Head of caudate nucleus (tissue), 42 donors: ENCODE results near the gene PSG11.
"Not testable (repeated sequence)": the region's sequence is repeated elsewhere in the genome, so short reads cannot be mapped to it uniquely, and the experiment has no call there.

Source experiments
- DNase-seq, 42 donors: peaks; one replicate each; pipeline versions ENCODE4 v3.0.0 to v3.0.0-alpha.2; 2020 to 2021; ENCODE audit warnings: mixed read lengths in 7 of 42
- intact Hi-C: fragments of 100-400 bp; cut with DNase I; formaldehyde crosslinking; loops from one replicate; pipeline ENCODE4 v1.15.0; 2022

PSG11 gene

DNA sequence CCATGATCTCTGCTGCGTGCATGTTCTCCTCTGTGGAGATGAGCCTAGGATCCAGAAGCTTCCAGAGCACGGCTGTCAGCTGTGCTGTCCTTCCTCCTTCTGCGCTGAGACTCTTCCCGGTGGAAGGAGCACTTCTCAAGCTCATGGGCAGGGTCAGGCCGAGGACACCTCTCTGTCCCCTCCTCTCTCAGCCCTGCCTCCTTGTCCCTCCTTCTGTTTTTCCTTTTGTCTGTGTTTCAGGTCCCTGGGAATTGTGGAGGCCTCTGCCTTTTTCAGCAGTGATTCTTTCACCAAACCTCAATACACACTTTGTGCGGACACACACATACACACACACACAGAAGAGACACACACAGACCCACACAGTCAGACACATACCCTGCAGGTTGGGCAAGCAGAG, at the start of gene PSG11:
Gene PSG11, minus strand, starts transcription at position 101 of the 400 bp plus-strand sequence. Its CDS starts 97 bp downstream, at position 4.
- intact Hi-C loops, DNase-seq: not testable (repeated sequence)

DNA sequence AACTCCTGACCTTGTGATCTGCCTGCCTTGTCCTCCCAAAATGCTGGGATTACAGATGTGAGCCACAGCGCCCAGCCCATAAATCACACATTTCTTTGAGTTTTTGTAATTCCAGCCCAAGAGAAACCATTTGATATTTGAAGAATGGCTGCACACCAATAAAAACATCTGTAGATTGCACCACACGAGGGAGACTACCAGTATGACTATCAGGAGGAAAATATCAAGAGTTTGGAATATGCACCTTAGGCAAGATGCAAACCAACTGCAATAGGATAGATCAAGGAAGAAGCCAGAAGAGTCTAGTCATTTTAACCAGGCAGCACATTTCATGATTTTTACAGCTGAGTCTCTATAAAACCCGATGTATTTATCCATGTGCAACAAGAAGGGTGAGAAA, 36.1 kb upstream of the PSG11 start:
- DNase-seq, intact Hi-C loops: not testable (repeated sequence)

DNA sequence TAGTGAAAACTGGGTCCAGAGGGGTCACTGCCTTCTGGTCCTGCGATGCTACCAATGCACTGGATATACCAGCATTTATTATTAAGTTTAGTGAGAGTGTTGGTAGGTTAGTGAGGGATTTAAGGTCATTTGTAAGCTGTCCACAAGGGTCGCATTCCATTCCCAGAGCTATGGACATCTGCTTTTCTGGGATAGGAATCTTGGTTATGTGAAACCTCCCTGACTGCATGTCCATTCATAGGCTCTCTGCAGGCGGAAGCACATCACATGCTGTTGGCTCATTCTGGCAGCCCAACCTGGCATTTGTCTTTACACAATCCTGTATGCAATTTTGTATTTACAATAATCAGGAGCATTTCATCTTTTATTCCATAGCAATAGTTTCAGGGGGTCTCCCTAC, 35.1 kb upstream of the PSG11 start:
- intact Hi-C loops, DNase-seq: not testable (repeated sequence)

GRCh38 chr19:43060254-43060653, 34.0 kb upstream of the PSG11 start:
- not testable (repeated sequence) for DNase-seq

GRCh38 chr19:43059482-43059881, 33.2 kb upstream of the PSG11 start:
- DNase-seq, intact Hi-C loops: not testable (repeated sequence)

More at GRCh38 chr19:43060254-43060653, 34.0 kb upstream of the PSG11 start:
- intact Hi-C loops: not testable (repeated sequence)

- intact Hi-C loops, DNase-seq: not testable (repeated sequence)
Observed at GRCh38 chr19:43058440-43058839, 32.2 kb upstream of the PSG11 start.

- intact Hi-C loops: not testable (repeated sequence)
Observed at GRCh38 chr19:43047966-43048365, 21.7 kb upstream of the PSG11 start.

GRCh38 chr19:43046578-43046977, 20.3 kb upstream of the PSG11 start:
- intact Hi-C loops, DNase-seq: not testable (repeated sequence)

More at GRCh38 chr19:43047966-43048365, 21.7 kb upstream of the PSG11 start:
- DNase-seq: not testable (repeated sequence)

- DNase-seq, intact Hi-C loops: not testable (repeated sequence)
Observed at GRCh38 chr19:43043492-43044180, 17.4 kb upstream of the PSG11 start.

GRCh38 chr19:43031645-43032044, 5.4 kb upstream of the PSG11 start:
- DNase-seq, intact Hi-C loops: not testable (repeated sequence)

DNA sequence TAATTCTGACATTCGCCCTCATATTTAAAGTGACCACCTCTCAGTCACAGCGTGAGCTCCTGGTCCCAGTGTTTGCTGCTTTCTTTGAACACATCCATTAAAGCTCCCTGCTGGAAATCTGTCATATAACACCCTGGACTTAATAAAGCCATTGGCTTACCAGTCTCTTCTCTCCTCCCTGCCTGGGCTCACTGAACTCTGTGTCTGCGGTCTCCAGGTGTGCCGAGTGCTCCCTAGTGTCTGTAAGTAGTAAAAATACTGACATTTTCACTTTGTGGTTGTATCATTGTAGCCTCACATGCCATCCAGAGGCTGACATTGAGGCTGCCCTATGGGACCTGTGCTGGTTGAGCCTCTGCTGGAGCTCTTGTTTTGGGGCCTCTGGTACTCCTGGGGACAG, 2.6 kb upstream of the PSG11 start:
- intact Hi-C loops: no loop called here
- DNase-seq: no peak

DNA sequence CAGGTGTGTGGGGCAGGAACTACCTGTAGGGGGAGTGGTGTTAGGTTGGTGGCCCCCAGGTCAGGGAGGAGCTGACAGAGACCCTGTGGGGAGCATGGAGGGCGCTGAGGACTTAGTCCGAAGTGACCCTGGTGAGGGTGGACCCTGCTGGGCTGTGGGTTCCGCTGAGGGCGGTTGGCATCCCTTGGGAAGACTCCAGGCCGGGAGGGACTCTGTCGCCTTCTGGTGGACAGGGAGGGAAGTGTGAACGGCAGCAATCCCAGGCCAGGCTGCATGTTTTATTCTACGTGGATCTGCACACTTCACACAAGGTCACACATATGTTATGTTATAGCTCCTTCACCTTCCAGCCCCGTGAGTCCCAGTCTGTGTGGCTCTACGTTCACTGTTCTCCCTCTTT, 1.7 kb upstream of the PSG11 start:
- intact Hi-C loops, DNase-seq: not testable (repeated sequence)

DNA sequence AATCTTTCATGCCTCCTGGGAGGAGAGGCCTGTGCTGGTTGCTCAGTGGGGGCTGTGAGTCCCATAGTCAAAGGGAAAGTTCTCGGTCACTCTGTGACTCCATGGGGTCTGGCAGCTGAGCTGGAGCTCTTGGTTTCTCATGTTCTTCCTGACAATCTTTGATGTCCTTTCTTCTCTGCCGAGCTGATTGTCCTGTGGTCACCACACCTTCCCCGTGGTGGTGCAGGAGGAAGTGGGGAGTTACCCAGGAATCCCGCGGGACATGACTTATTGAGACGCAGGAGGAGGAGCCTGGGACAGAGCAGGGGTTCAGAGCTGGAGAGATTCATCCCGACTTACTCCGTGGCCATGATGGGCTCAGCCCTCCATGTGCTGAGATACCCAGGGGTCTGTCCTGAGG, 792 bp upstream of the PSG11 start:
- DNase-seq, intact Hi-C loops: not testable (repeated sequence)

DNA sequence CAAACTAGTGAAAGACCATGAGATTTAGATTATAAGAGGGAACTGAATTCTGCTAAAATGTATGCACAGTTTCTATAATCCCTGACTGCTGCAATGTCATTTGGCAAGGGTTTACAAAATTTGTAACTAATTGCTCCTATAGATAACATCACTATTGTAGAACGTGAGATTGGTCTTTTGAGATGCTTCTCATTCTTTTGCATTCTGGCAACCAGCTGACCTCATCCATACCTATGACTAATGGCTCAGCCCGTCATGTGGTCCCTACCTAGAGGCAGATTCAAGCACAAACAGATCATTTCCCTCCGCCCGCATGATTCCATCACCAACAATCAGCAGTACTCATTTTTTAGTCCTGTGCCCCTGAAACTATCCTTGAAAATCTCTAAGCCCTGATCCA, 4.2 kb downstream of the PSG11 start:
- intact Hi-C loops, DNase-seq: not testable (repeated sequence)

DNA sequence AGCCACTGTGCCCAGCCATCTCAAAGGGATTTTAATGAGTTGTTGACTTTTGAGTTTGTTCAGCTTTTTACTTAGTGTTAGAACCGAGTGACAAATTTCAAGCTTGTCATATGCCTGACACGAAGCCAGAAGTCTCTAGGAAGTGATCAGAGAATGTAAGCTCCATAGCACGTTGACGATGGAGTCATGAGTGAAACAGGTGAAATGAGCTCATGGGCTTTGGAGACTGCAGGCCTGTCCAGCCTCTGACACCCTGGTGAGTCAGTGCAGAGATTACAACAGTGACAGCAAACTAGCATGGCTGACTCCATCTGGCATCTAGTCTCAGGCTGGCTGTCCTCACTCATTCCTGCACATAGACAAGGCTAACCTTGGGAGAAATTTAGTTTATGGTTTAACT, 4.6 kb downstream of the PSG11 start:
- intact Hi-C loops, DNase-seq: not testable (repeated sequence)

GRCh38 chr19:43019588-43019987, 6.7 kb downstream of the PSG11 start:
- DNase-seq: peak in 20 of 42 donors; percentile 1 to 44 (median 21)
- intact Hi-C loops: not testable (repeated sequence)

DNA sequence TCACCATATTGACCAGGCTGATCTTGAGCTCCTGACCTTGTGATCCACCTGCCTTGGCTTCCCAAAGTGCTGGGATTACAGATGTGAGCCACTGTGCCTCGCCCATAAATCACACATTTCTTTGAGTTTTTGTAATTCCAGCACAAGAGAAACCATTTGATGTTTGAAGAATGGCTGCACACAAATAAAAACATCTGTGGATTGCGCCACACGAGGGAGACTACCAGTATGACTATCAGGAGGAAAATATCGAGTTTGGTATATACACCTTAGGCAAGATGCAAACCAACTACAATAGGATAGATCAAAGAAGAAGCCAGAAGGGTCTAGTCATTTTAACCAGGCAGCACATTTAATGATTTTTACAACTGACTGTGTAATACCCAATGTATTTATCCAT, 20.4 kb downstream of the PSG11 start:
- intact Hi-C loops, DNase-seq: not testable (repeated sequence)

GRCh38 chr19:43004846-43005245, 21.4 kb downstream of the PSG11 start:
- DNase-seq, intact Hi-C loops: not testable (repeated sequence)

DNA sequence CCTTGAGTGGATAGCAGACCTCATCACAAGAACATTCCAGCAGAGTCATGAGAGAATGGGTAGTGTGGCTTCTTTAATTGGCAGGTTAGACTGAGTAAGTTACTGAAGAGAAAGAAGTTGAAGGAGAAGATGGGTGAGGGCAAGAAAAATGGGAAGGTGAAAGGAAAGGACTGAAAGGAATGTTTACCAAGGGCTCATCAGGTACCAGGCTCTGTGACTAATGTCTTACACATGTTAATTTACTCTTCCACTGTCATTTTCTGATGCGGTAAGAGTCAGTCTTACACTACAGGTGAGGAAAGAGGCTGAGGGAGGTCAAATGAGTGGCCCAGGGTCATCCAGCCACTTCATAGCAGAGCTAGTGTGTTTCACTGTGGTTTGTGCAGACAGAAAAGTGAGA, 22.6 kb downstream of the PSG11 start:
- intact Hi-C loops, DNase-seq: not testable (repeated sequence)

DNA sequence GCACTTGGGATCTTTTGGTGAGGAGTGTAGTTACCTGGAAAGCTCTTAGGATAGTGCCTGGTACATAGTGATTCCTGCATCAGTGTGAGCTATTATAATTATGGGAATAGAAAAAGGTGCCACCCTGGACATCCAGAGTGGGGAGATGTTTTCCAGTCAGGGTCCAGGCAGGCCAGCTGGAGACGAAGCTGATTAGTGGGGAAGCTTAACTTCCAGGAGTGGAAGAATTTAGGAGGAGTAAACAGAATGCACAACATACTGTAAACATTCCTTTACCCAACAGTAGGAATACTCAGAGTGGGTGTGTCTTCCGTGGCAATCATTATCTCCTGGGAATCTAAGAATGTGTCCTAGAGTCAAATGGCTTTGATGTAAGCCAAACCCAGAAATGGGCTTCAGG, 23.3 kb downstream of the PSG11 start:
- DNase-seq, intact Hi-C loops: not testable (repeated sequence)

DNA sequence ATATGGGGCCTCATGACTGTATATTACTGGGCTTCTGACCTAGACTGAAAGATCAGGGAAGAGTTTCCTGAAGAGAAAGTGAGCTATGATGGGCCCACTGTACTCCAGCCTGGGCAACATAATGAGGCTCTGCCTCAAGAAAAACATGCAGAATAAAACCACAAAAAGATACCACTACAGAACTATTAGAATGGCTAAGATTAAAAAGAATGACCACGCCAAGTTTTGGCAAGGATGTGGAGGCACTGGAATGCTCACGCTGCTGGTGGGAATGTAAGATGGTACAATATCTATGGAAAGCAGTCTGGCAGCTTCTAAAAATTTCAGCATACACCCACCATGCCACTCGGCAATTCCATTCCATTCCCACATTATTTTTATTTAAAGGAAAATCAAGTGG, 30.1 kb downstream of the PSG11 start:
- intact Hi-C loops, DNase-seq: not testable (repeated sequence)
